K562 (cell line): Measurements from ENCODE around the gene ERVK3-1. TPM values are rescaled to one million over a fixed set of nuclear protein-coding genes. Genes with fewer than 3 reads are reported as not detected.

Source experiments
- ARNT ChIP-seq, 2 experiments: fragments of 450-650 bp; IDR thresholded peaks; 2 replicates each; pipeline ENCODE4 v1.6.1; 2016; ENCODE audit warnings: mild to moderate bottlenecking in 1 of 2
- BCL6 ChIP-seq: fragments of 250-450 bp; sonication (Bioruptor Pico); IDR thresholded peaks from 2 replicates; pipeline ENCODE4 v1.4.0; 2020
- CXXC5 ChIP-seq: fragments of 250-450 bp; sonication (Bioruptor Pico); IDR thresholded peaks from 2 replicates; pipeline ENCODE4 v1.8.0; 2022; ENCODE audit warnings: inconsistent platforms, mild to moderate bottlenecking, moderate library complexity
- ETV5 ChIP-seq: sonication (generic); formaldehyde crosslinking; IDR thresholded peaks from 2 replicates; pipeline ENCODE4 v1.4.0; 2020; ENCODE audit warnings: low read depth, mild to moderate bottlenecking, missing genetic modification reagents
- GABPB2 ChIP-seq: fragments of 250-450 bp; sonication (Bioruptor Pico); conservative IDR thresholded peaks from 2 replicates; pipeline ENCODE4 v1.5.1; 2021; ENCODE audit warnings: mild to moderate bottlenecking
- HDAC6 ChIP-seq: IDR thresholded peaks from 2 replicates; pipeline ENCODE4 v1.6.1; 2012; ENCODE audit warnings: low read depth, mild to moderate bottlenecking, control low read depth, inconsistent platforms, low read length, moderate library complexity
- ILF3 ChIP-seq: fragments of 450-650 bp; IDR thresholded peaks from 2 replicates; pipeline ENCODE4 v1.6.1; 2018; ENCODE audit warnings: antibody characterized with exemption, mild to moderate bottlenecking, moderate library complexity, borderline replicate concordance
- KAT8 ChIP-seq: fragments of 450-650 bp; IDR thresholded peaks from 2 replicates; pipeline ENCODE4 v1.6.1; 2016; ENCODE audit warnings: low read depth, mild to moderate bottlenecking
- MED1 ChIP-seq: sonication (generic); formaldehyde crosslinking; IDR thresholded peaks from 2 replicates; pipeline ENCODE4 v1.8.1; 2023; ENCODE audit warnings: missing genetic modification reagents, borderline replicate concordance
- NFXL1 ChIP-seq: fragments of 450-650 bp; formaldehyde crosslinking; IDR thresholded peaks from 2 replicates; pipeline ENCODE4 v1.4.0; 2021; ENCODE audit warnings: mild to moderate bottlenecking
- NONO ChIP-seq, 2 experiments: fragments of 200-400 bp in 1 of 2; fragments of 450-650 bp in 1 of 2; formaldehyde crosslinking in 1 of 2; IDR thresholded peaks; 2 replicates each; pipeline ENCODE4 v1.6.1; 2017; ENCODE audit warnings: low read depth in 2 of 2, mild to moderate bottlenecking in 2 of 2, moderate library complexity in 2 of 2, low read length in 1 of 2
- PCBP2 ChIP-seq: fragments of 200-400 bp; formaldehyde crosslinking; IDR thresholded peaks from 2 replicates; pipeline ENCODE4 v1.6.1; 2018; ENCODE audit warnings: low read length, low read depth, mild to moderate bottlenecking, moderate library complexity; ENCODE audit not compliant: poor library complexity, severe bottlenecking
- PHF21A ChIP-seq: fragments of 450-650 bp; IDR thresholded peaks from 2 replicates; pipeline ENCODE4 v1.6.1; 2017; ENCODE audit warnings: low read depth, borderline replicate concordance
- POU5F1 ChIP-seq: fragments of 150-350 bp; IDR thresholded peaks from 2 replicates; pipeline ENCODE4 v1.6.1; 2014; ENCODE audit warnings: borderline replicate concordance, low read length, low read depth, mild to moderate bottlenecking; ENCODE audit not compliant: partially characterized antibody
- SIN3A ChIP-seq, 2 experiments: fragments of 150-350 bp in 1 of 2; IDR thresholded peaks; 2 replicates each; pipeline ENCODE4 v1.6.1; 2011 to 2016; ENCODE audit warnings: borderline replicate concordance in 2 of 2, low read depth in 2 of 2, low read length in 2 of 2, mild to moderate bottlenecking in 2 of 2, moderate library complexity in 2 of 2; ENCODE audit not compliant: control insufficient read depth in 1 of 2
- SUPT5H ChIP-seq: fragments of 450-650 bp; IDR thresholded peaks from 2 replicates; pipeline ENCODE4 v1.6.1; 2016
- TRIM28 ChIP-seq: fragments of 450-650 bp; IDR thresholded peaks from 2 replicates; pipeline ENCODE4 v1.6.1; 2017
- ZC3H4 ChIP-seq: sonication (generic); formaldehyde crosslinking; IDR thresholded peaks from 2 replicates; pipeline ENCODE4 v1.9.0; 2021; ENCODE audit warnings: missing genetic modification reagents, borderline replicate concordance
- ZNF551 ChIP-seq: fragments of 250-450 bp; sonication (Bioruptor Pico); IDR thresholded peaks from 2 replicates; pipeline ENCODE4 v1.5.0; 2021; ENCODE audit warnings: mild to moderate bottlenecking, moderate library complexity
- polyA plus RNA-seq, 8 experiments: library from polyadenylated mRNA; depleted of rRNA in 4 of 8; stranded (reverse) in 5 of 8; unstranded in 3 of 8; fragments of >200 nt; fragmentation: Nextera tagmentation in 2 of 8; fragmentation: Illumina TruSeq in 1 of 8; extraction: Ambion mirVana in 2 of 8; extraction: Trizol in 1 of 8; gene quantifications; 2 replicates each; pipeline versions ENCODE4 v1.2.1 to v1.2.3, GENCODE V29; 2011 to 2014; ENCODE audit warnings: inconsistent platforms in 1 of 8, missing spikeins in 1 of 8
- total RNA-seq, 7 experiments: library from RNA; depleted of rRNA in 6 of 7; stranded (reverse); fragments of >200 nt in 6 of 7; fragmentation: Illumina TruSeq in 2 of 7; extraction: Trizol in 2 of 7; gene quantifications; 2 replicates each; pipeline versions ENCODE4 v1.2.1 to v1.2.3, GENCODE V29; 2011 to 2021; ENCODE audit warnings: low replicate concordance in 1 of 7
- TF ChIP-seq, protein P1 (sequence below): IDR thresholded peaks from 2 replicates; pipeline ENCODE4 v1.6.1; 2011; ENCODE audit warnings: borderline replicate concordance, low read depth, mild to moderate bottlenecking, moderate library complexity, low read length; ENCODE audit not compliant: insufficient read depth, poor library complexity, severe bottlenecking
- TF ChIP-seq, protein P2 (sequence below), 2 experiments: IDR thresholded peaks; 2 replicates each; pipeline ENCODE4 v1.6.1; 2012; ENCODE audit warnings: improper control_type of control experiment in 2 of 2, low read depth in 2 of 2, low read length in 2 of 2, borderline replicate concordance in 1 of 2

ERVK3-1 gene
- total and polyA plus RNA-seq, 9 of the 15 experiments (the other 6 are each of a cell fraction or from before 2014, with no cell fraction given) = 87.6 to 299 (median 119) TPM

- TF ChIP-seq POU5F1 = peak; percentile 72
- TF ChIP-seq TRIM28 = peak; percentile 62; the same call in 1 of the 2 replicates
- no peak for TF ChIP-seq ZC3H4 (CRISPR knock-in tag)
- peak; percentile 99 for TF ChIP-seq CXXC5 (CRISPR knock-in tag)
- no peak for TF ChIP-seq NFXL1 (CRISPR knock-in tag)
- peak; percentile 73 to 79; a peak in 2 of 4 replicates for TF ChIP-seq SIN3A (IDR thresholded peaks at IDR 0.05; ENCODE audit: borderline replicate concordance in 2 of 2, control insufficient read depth in 1 of 2, low read depth in 2 of 2, low read length in 2 of 2)
- TF ChIP-seq PHF21A = peak; percentile 45; the same call in 1 of the 2 replicates
- TF ChIP-seq MED1 (CRISPR knock-in tag) = no peak
- TF ChIP-seq ILF3 = no peak
- no peak for TF ChIP-seq HDAC6
- TF ChIP-seq BCL6 (CRISPR knock-in tag) = no peak
- TF ChIP-seq GABPB2 (CRISPR knock-in tag) = no peak
- TF ChIP-seq ETV5 = peak; percentile 94
- TF ChIP-seq, protein P1, sequence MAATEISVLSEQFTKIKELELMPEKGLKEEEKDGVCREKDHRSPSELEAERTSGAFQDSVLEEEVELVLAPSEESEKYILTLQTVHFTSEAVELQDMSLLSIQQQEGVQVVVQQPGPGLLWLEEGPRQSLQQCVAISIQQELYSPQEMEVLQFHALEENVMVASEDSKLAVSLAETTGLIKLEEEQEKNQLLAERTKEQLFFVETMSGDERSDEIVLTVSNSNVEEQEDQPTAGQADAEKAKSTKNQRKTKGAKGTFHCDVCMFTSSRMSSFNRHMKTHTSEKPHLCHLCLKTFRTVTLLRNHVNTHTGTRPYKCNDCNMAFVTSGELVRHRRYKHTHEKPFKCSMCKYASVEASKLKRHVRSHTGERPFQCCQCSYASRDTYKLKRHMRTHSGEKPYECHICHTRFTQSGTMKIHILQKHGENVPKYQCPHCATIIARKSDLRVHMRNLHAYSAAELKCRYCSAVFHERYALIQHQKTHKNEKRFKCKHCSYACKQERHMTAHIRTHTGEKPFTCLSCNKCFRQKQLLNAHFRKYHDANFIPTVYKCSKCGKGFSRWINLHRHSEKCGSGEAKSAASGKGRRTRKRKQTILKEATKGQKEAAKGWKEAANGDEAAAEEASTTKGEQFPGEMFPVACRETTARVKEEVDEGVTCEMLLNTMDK = peak; percentile 1
- TF ChIP-seq, protein P2, sequence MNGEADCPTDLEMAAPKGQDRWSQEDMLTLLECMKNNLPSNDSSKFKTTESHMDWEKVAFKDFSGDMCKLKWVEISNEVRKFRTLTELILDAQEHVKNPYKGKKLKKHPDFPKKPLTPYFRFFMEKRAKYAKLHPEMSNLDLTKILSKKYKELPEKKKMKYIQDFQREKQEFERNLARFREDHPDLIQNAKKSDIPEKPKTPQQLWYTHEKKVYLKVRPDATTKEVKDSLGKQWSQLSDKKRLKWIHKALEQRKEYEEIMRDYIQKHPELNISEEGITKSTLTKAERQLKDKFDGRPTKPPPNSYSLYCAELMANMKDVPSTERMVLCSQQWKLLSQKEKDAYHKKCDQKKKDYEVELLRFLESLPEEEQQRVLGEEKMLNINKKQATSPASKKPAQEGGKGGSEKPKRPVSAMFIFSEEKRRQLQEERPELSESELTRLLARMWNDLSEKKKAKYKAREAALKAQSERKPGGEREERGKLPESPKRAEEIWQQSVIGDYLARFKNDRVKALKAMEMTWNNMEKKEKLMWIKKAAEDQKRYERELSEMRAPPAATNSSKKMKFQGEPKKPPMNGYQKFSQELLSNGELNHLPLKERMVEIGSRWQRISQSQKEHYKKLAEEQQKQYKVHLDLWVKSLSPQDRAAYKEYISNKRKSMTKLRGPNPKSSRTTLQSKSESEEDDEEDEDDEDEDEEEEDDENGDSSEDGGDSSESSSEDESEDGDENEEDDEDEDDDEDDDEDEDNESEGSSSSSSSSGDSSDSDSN (IDR thresholded peaks at IDR 0.05; ENCODE audit: borderline replicate concordance in 1 of 2, low read depth in 2 of 2, low read length in 2 of 2) = peak; percentile 96 to 97
- TF ChIP-seq ZNF551 (CRISPR knock-in tag) = no peak
- TF ChIP-seq KAT8 = no peak
- peak in 1 of 2 experiments; percentile 4; a peak in 2 of 4 replicates for TF ChIP-seq ARNT (IDR thresholded peaks at IDR 0.05)
- TF ChIP-seq PCBP2 = no peak
- 0 out of 4 replicates have a peak, but pooled peaks of 1 of the 2 experiments have one; percentile 13 for TF ChIP-seq NONO (IDR thresholded peaks at IDR 0.05; ENCODE audit: low read depth in 2 of 2, low read length in 1 of 2)
- peak; percentile 95 for TF ChIP-seq SUPT5H
These were observed 21.9 kb downstream of the ERVK3-1 start, which contains the start of gene ZSCAN22 (continued) for GRCh38 chr19:58326914-58327726.
